H1 (cell line): ENCODE results near the gene CST4. TPM values are rescaled to one million over a fixed set of nuclear protein-coding genes. Genes with fewer than 3 reads are reported as not detected.

Source experiments
- CTCF ChIA-PET: fragments of 300-600 bp; sonication (Branson Sonifier 250); formaldehyde crosslinking; loops from one replicate; lab custom pipeline; 2021; ENCODE audit not compliant: partially characterized antibody; lab: Charles Lee
- POLR2A ChIA-PET: fragments of 300-600 bp; sonication (Branson Sonifier 250); formaldehyde crosslinking; loops from one replicate; lab custom pipeline; 2021; ENCODE audit warnings: inconsistent platforms; ENCODE audit not compliant: partially characterized antibody; lab: Charles Lee
- DNase-seq, 2 experiments: peaks; one replicate each; pipeline versions ENCODE4 v3.0.0 to v3.0.0-alpha.2; 2010 to 2022; ENCODE audit warnings: low spot score in 2 of 2, low read depth in 1 of 2, mixed read lengths in 1 of 2
- FAIRE-seq: peaks from 2 replicates; lab custom pipeline; 2011; peaks lifted over from hg19 to GRCh38; lab: Jason Lieb, UNC
- H2AFZ ChIP-seq: 2 replicates; pipeline ENCODE4 v1.8.1; 2012; ENCODE audit warnings: low read length, inconsistent platforms
- H2AK5ac ChIP-seq: 2 replicates; pipeline ENCODE4 v1.6.1; 2013; ENCODE audit warnings: low read depth, low read length
- H2BK120ac ChIP-seq: replicated peaks from 2 replicates; pipeline ENCODE3; 2013; ENCODE audit warnings: low read depth, low read length, inconsistent platforms
- H2BK12ac ChIP-seq: 2 replicates; pipeline ENCODE4 v1.6.1; 2013; ENCODE audit warnings: low read depth, low read length
- H2BK15ac ChIP-seq: 2 replicates; pipeline ENCODE4 v1.6.1; 2013; ENCODE audit warnings: low read length
- H2BK20ac ChIP-seq: 2 replicates; pipeline ENCODE4 v1.6.1; 2013; ENCODE audit warnings: low read length
- H2BK5ac ChIP-seq: 2 replicates; pipeline ENCODE4 v1.6.1; 2013; ENCODE audit warnings: low read depth, low read length
- H3K14ac ChIP-seq: 2 replicates; pipeline ENCODE4 v1.6.1; 2013; ENCODE audit warnings: inconsistent platforms; ENCODE audit not compliant: insufficient read length
- H3K18ac ChIP-seq: 2 replicates; pipeline ENCODE4 v1.6.1; 2013; ENCODE audit warnings: low read length; ENCODE audit errors: extremely low read depth
- H3K23ac ChIP-seq: 2 replicates; pipeline ENCODE4 v1.6.1; 2013; ENCODE audit warnings: inconsistent platforms; ENCODE audit not compliant: insufficient read length
- H3K23me2 ChIP-seq: 2 replicates; pipeline ENCODE4 v1.6.1; 2013; ENCODE audit warnings: low read depth, low read length
- H3K27ac ChIP-seq: 2 replicates; pipeline ENCODE4 v1.6.1; 2011; ENCODE audit warnings: low read depth, low read length, inconsistent platforms
- H3K27me3 ChIP-seq, 4 experiments: replicated peaks in 1 of 4; 1 replicate in 1 of 4; 2 replicates in 3 of 4; pipeline versions ENCODE4 v1.6.1 to v1.8.1; 2011 to 2013; ENCODE audit warnings: low read length in 3 of 4, mild to moderate bottlenecking in 3 of 4, inconsistent platforms in 2 of 4, mixed read lengths in 2 of 4, moderate library complexity in 1 of 4; ENCODE audit not compliant: control insufficient read depth in 3 of 4, insufficient read depth in 3 of 4; ENCODE audit errors: extremely low read depth in 1 of 4
- H3K36me3 ChIP-seq, 4 experiments: 2 replicates each; pipeline versions ENCODE4 v1.6.1 to v1.8.1; 2011 to 2013; ENCODE audit warnings: mild to moderate bottlenecking in 4 of 4, low read length in 3 of 4, moderate library complexity in 2 of 4, control low read depth in 1 of 4, inconsistent platforms in 1 of 4; ENCODE audit not compliant: insufficient read depth in 4 of 4, control insufficient read depth in 2 of 4
- H3K4ac ChIP-seq: replicated peaks from 2 replicates; pipeline ENCODE3; 2013; ENCODE audit warnings: low read length, low read depth, mixed read lengths, inconsistent platforms; ENCODE audit not compliant: insufficient read length
- H3K4me1 ChIP-seq, 4 experiments: replicated peaks in 1 of 4; 1 replicate in 1 of 4; 2 replicates in 3 of 4; pipeline versions ENCODE4 v1.6.1 to v1.8.1; 2011 to 2013; ENCODE audit warnings: low read length in 3 of 4, inconsistent platforms in 2 of 4, mixed read lengths in 1 of 4; ENCODE audit not compliant: insufficient read depth in 4 of 4, control insufficient read depth in 3 of 4
- H3K4me2 ChIP-seq, 2 experiments: 2 replicates each; pipeline versions ENCODE4 v1.6.1 to v1.8.1; 2011 to 2013; ENCODE audit warnings: low read depth in 2 of 2, low read length in 2 of 2, control low read depth in 1 of 2, inconsistent platforms in 1 of 2, mild to moderate bottlenecking in 1 of 2; ENCODE audit not compliant: insufficient read depth in 1 of 2
- H3K4me3 ChIP-seq, 4 experiments: fragments of 200-600, 300-600 bp in 1 of 4; sonication (generic), shearing (Covaris generic), sonication (Bioruptor Twin) in 1 of 4; 2 replicates each; pipeline versions ENCODE4 v1.5.1 to v1.8.1; 2011 to 2016; ENCODE audit warnings: low read length in 4 of 4, low read depth in 3 of 4, control low read depth in 2 of 4, inconsistent platforms in 2 of 4, mild to moderate bottlenecking in 2 of 4, mixed read lengths in 1 of 4, moderate library complexity in 1 of 4; ENCODE audit not compliant: insufficient read depth in 2 of 4; ENCODE audit errors: extremely low read depth in 1 of 4
- H3K56ac ChIP-seq: replicated peaks from 2 replicates; pipeline ENCODE3; 2013; ENCODE audit warnings: low read depth, mild to moderate bottlenecking, mixed read lengths, low read length, inconsistent platforms; ENCODE audit not compliant: insufficient read length
- H3K79me1 ChIP-seq: 2 replicates; pipeline ENCODE4 v1.6.1; 2013; ENCODE audit warnings: low read depth, low read length, control low read depth
- H3K79me2 ChIP-seq, 2 experiments: 2 replicates each; pipeline versions ENCODE4 v1.6.1 to v1.8.1; 2012 to 2013; ENCODE audit warnings: low read length in 2 of 2, mild to moderate bottlenecking in 2 of 2, inconsistent platforms in 1 of 2; ENCODE audit not compliant: insufficient read depth in 2 of 2, control insufficient read depth in 1 of 2
- H3K9ac ChIP-seq, 4 experiments: replicated peaks in 1 of 4; 1 replicate in 1 of 4; 2 replicates in 3 of 4; pipeline versions ENCODE4 v1.6.1 to v1.8.1; 2011 to 2013; ENCODE audit warnings: low read depth in 3 of 4, low read length in 3 of 4, control low read depth in 2 of 4, mild to moderate bottlenecking in 2 of 4, moderate library complexity in 2 of 4, inconsistent platforms in 1 of 4; ENCODE audit errors: extremely low read depth in 1 of 4
- H3K9me3 ChIP-seq, 2 experiments: 2 replicates each; pipeline versions ENCODE4 v1.6.1 to v1.8.1; 2012 to 2013; ENCODE audit warnings: mild to moderate bottlenecking in 2 of 2, moderate library complexity in 2 of 2, control low read depth in 1 of 2, inconsistent platforms in 1 of 2, low read depth in 1 of 2, low read length in 1 of 2, mixed read lengths in 1 of 2; ENCODE audit not compliant: insufficient read depth in 2 of 2
- H4K20me1 ChIP-seq, 2 experiments: replicated peaks in 1 of 2; 2 replicates each; pipeline versions ENCODE3 to v1.8.1; 2011 to 2013; ENCODE audit warnings: inconsistent platforms in 2 of 2, low read length in 2 of 2, mild to moderate bottlenecking in 1 of 2; ENCODE audit not compliant: insufficient read depth in 2 of 2, control insufficient read depth in 1 of 2
- H4K5ac ChIP-seq: 2 replicates; pipeline ENCODE4 v1.6.1; 2013; ENCODE audit warnings: low read length, low read depth, mixed read lengths, inconsistent platforms; ENCODE audit not compliant: insufficient read length
- H4K8ac ChIP-seq: 2 replicates; pipeline ENCODE4 v1.8.0; 2013; ENCODE audit warnings: mild to moderate bottlenecking, moderate library complexity, low read length, inconsistent platforms; ENCODE audit not compliant: insufficient read depth; ENCODE audit errors: extremely low read depth
- H4K91ac ChIP-seq: replicated peaks from 2 replicates; pipeline ENCODE3; 2013; ENCODE audit warnings: low read length, mixed read lengths, inconsistent platforms; ENCODE audit not compliant: insufficient read length
- ATF3 ChIP-seq: IDR thresholded peaks from 2 replicates; pipeline ENCODE4 v1.6.1; 2011; ENCODE audit warnings: low read depth, mild to moderate bottlenecking, low read length; ENCODE audit not compliant: insufficient read depth
- BACH1 ChIP-seq: IDR thresholded peaks from 2 replicates; pipeline ENCODE4 v1.6.1; 2012; ENCODE audit warnings: low read length, improper control_type of control experiment
- BRCA1 ChIP-seq: IDR thresholded peaks from 2 replicates; pipeline ENCODE4 v1.6.1; 2012; ENCODE audit warnings: low read depth, low read length, improper control_type of control experiment
- CBX8 ChIP-seq: fragments of 300-800, 300-1000 bp; sonication (generic); IDR thresholded peaks from 2 replicates; pipeline ENCODE4 v1.7.1; 2016; ENCODE audit warnings: low read depth, low read length, borderline replicate concordance
- CHD2 ChIP-seq: IDR thresholded peaks from 2 replicates; pipeline ENCODE4 v1.6.1; 2012; ENCODE audit warnings: low read length, improper control_type of control experiment
- FOSL1 ChIP-seq: IDR thresholded peaks from 2 replicates; pipeline ENCODE4 v1.6.1; 2011; ENCODE audit warnings: mild to moderate bottlenecking, low read depth, low read length, moderate library complexity; ENCODE audit not compliant: insufficient read depth
- KDM1A ChIP-seq: fragments of 200-600, 300-600 bp; sonication (generic); IDR thresholded peaks from 2 replicates; pipeline ENCODE4 v1.7.1; 2016; ENCODE audit warnings: mild to moderate bottlenecking, low read length, borderline replicate concordance
- KDM5A ChIP-seq: fragments of 200-600 bp; IDR thresholded peaks from 2 replicates; pipeline ENCODE4 v1.7.1; 2012; ENCODE audit warnings: mild to moderate bottlenecking, low read length, inconsistent platforms, mixed read lengths
- MAFK ChIP-seq: IDR thresholded peaks from 2 replicates; pipeline ENCODE4 v1.6.1; 2012; ENCODE audit warnings: low read depth, mild to moderate bottlenecking, improper control_type of control experiment, low read length
- POLR2A ChIP-seq, 2 experiments: IDR thresholded peaks; 1 replicate in 1 of 2; 2 replicates in 1 of 2; pipeline ENCODE4 v1.6.1; 2011; ENCODE audit warnings: low read depth in 2 of 2, low read length in 2 of 2, mild to moderate bottlenecking in 2 of 2; ENCODE audit errors: control extremely low read depth in 1 of 2
- POLR2AphosphoS5 ChIP-seq: IDR thresholded peaks from 2 replicates; pipeline ENCODE4 v1.6.1; 2011; ENCODE audit warnings: low read depth, low read length
- SIX5 ChIP-seq: IDR thresholded peaks from 2 replicates; pipeline ENCODE4 v1.6.1; 2011; ENCODE audit warnings: mild to moderate bottlenecking, low read depth, low read length
- SUZ12 ChIP-seq: fragments of 200-600 bp; sonication (generic); IDR thresholded peaks from 2 replicates; pipeline ENCODE4 v1.6.1; 2012; ENCODE audit warnings: mild to moderate bottlenecking, inconsistent platforms, low read length, moderate library complexity, mixed read lengths
- TAF1 ChIP-seq: IDR thresholded peaks from 2 replicates; pipeline ENCODE4 v1.6.1; 2011; ENCODE audit warnings: mild to moderate bottlenecking, low read depth, low read length
- TBP ChIP-seq: IDR thresholded peaks from 2 replicates; pipeline ENCODE4 v1.6.1; 2011; ENCODE audit warnings: low read depth, low read length, improper control_type of control experiment
- WGBS, 2 experiments: shearing (Covaris generic) in 1 of 2; methylation state at CpG; one replicate each; pipeline versions ENCODE4 v1.1.6 to v1.1.7; 2013 to 2015; ENCODE audit warnings: low lambda C conversion rate in 2 of 2, mixed read lengths in 2 of 2, inconsistent platforms in 1 of 2, low coverage in 1 of 2, missing lambda C conversion rate in 1 of 2; ENCODE audit not compliant: insufficient replicate concordance in 2 of 2, insufficient coverage in 1 of 2, insufficient read length in 1 of 2; ENCODE audit errors: extremely low coverage in 1 of 2, missing lambda C conversion rate in 1 of 2; 5-methylcytosine and 5-hydroxymethylcytosine counted together
- polyA plus RNA-seq, 7 experiments: library from polyadenylated mRNA; depleted of rRNA in 3 of 7; stranded (reverse) in 5 of 7; unstranded in 2 of 7; fragments of >200 nt in 5 of 7; fragments of 200-250 nt in 2 of 7; gene quantifications; 1 replicate in 5 of 7; 2 replicates in 1 of 7; 4 replicates in 1 of 7; pipeline versions ENCODE4 v1.2.1 to v1.2.3, GENCODE V29; 2011 to 2013; ENCODE audit warnings: missing spikeins in 2 of 7, mixed read lengths in 2 of 7
- total RNA-seq: library from RNA; stranded (reverse); fragmentation: NEBNext Ultra II Directional; extraction: Animal tissue kit (Norgen Biotek cat#: 25700); gene quantifications from 2 replicates; pipeline ENCODE4 v1.2.1, GENCODE V29; 2021

Gene CST4
- total and polyA plus RNA-seq, 2 of the 8 experiments (the other 6 are each of a cell fraction or from before 2014, with no cell fraction given), result not detected

GRCh38 chr20:23658989-23659609 is 29.7 kb downstream of the CST4 start:
- no peak overlapping the region for H2AK5ac ChIP-seq
- FAIRE-seq (no peak), DNase-seq (no peak)
- no peak overlapping the region for H3K23ac ChIP-seq
- H3K23me2 ChIP-seq, result peaks cover 5% of the 10 kb centered on the region
- H3K56ac ChIP-seq, result no peak overlapping the region
- no peak overlapping the region for H4K8ac ChIP-seq
- no peak overlapping the region for H4K91ac ChIP-seq
- H3K9ac ChIP-seq, result no peak overlapping the region
- no peaks in the 10 kb centered on the region for H3K9me3 ChIP-seq
- no peak overlapping the region for H2BK5ac ChIP-seq
- no peak overlapping the region for H3K27ac ChIP-seq
- H3K27me3 ChIP-seq, result no peaks in the 10 kb centered on the region; a peak in 1 of 7 replicates
- H3K4ac ChIP-seq, result no peak overlapping the region
- H3K18ac ChIP-seq, result no peak overlapping the region
- peak overlapping the region; percentile 92; the same call in 1 of the 2 replicates for H2BK15ac ChIP-seq
- H2BK20ac ChIP-seq, result no peak overlapping the region
- no peak overlapping the region for H3K4me3 ChIP-seq
- no peak overlapping the region for H4K5ac ChIP-seq
- peaks cover 0 to 3% of the 10 kb centered on the region in 2 experiments for H4K20me1 ChIP-seq
- no peak overlapping the region for H2BK12ac ChIP-seq
- no peaks in the 10 kb centered on the region for H3K36me3 ChIP-seq
- 86% methylated on average over 8 of the region's 8 CpGs; no CpG with 5 or more reads in 1 of the 2 experiments for WGBS, 2 experiments
- H3K14ac ChIP-seq, result no peak overlapping the region
- no peaks in the 10 kb centered on the region for H3K79me1 ChIP-seq
- no peak overlapping the region for H2AFZ ChIP-seq
- POLR2A ChIA-PET, result no interaction called here
- no peak overlapping the region for H2BK120ac ChIP-seq
- CTCF ChIA-PET, result interaction anchor here (0.7 to 1.9 kb wide), 4 partner anchors 9 to 217 kb away, joined by 3 to 8 read pairs (median 3); no protein-coding TSS in a partner anchor
- H3K79me2 ChIP-seq, result no peaks in the 10 kb centered on the region
- peaks cover 0 to 3% (median 0%) of the 10 kb centered on the region in 4 experiments; a peak in 2 of 7 replicates for H3K4me1 ChIP-seq
- no peak overlapping the region for H3K4me2 ChIP-seq
- TF ChIP-seq CHD2 (no peak), ATF3 (no peak), SUZ12 (no peak), BRCA1 (no peak), BACH1 (no peak), SIX5 (no peak), POLR2AphosphoS5 (no peak), TBP (no peak), CBX8 (no peak), KDM1A (no peak), KDM5A (no peak), POLR2A (IDR thresholded peaks at IDR 0.05; ENCODE audit: control extremely low read depth in 1 of 2, low read depth in 2 of 2, low read length in 2 of 2) (no peak), TAF1 (no peak), FOSL1 (no peak), MAFK (no peak)
